HepG2 (cell line): ENCODE results near the gene PIM1. TPM values are rescaled to one million over a fixed set of nuclear protein-coding genes. Genes with fewer than 3 reads are reported as not detected.

Experiments used
- ATAC-seq: fragments of 200-7000 bp; cut with Tn5 transposase; 3 replicates; pipeline ENCODE4 v1.9.1; 2020; ENCODE audit warnings: mild to moderate bottlenecking, moderate library complexity
- BruUV-seq: library from RNA; stranded (reverse); fragments of 400-500 nt; replicated peaks from 2 replicates; lab custom pipeline; 2021; lab: Mats Ljungman, UMichigan
- CTCF ChIA-PET: fragments of 300-600 bp; formaldehyde crosslinking; extraction: SDS; loops from one replicate; lab custom pipeline; 2021; ENCODE audit warnings: low total read pairs, inconsistent platforms, low intra/inter-chr PET ratio; lab: Yijun Ruan, JAX
- POLR2A ChIA-PET: fragments of 350-600 bp; sonication (Branson Sonifier 250); formaldehyde crosslinking; loops from one replicate; lab custom pipeline; 2020; ENCODE audit warnings: antibody characterized with exemption, inconsistent platforms; lab: Yijun Ruan, JAX
- DNase-seq: peaks from one replicate; pipeline ENCODE4 v3.0.0-alpha.2; 2015; ENCODE audit warnings: low spot score
- FAIRE-seq: peaks from 3 replicates; lab custom pipeline; 2011; peaks lifted over from hg19 to GRCh38; lab: Jason Lieb, UNC
- H2AFZ ChIP-seq: one replicate; pipeline ENCODE4 v1.6.1; 2011; ENCODE audit warnings: low read length, inconsistent platforms
- H3K27ac ChIP-seq: fragments of 300-600 bp; 3 replicates; pipeline ENCODE4 v1.8.0; 2011; ENCODE audit warnings: mixed run types, mild to moderate bottlenecking, mixed read lengths, low read length, inconsistent platforms; ENCODE audit not compliant: insufficient read depth; ENCODE audit errors: extremely low read length
- H3K27me3 ChIP-seq, 2 experiments: fragments of 200-600 bp in 1 of 2; 2 replicates in 1 of 2; 3 replicates in 1 of 2; pipeline versions ENCODE4 v1.6.0 to v1.8.0; 2011; ENCODE audit warnings: low read length in 2 of 2, mild to moderate bottlenecking in 2 of 2, moderate library complexity in 2 of 2, inconsistent platforms in 1 of 2; ENCODE audit not compliant: insufficient read depth in 2 of 2, control insufficient read depth in 1 of 2
- H3K36me3 ChIP-seq, 2 experiments: fragments of 200-600 bp in 1 of 2; replicated peaks in 1 of 2; 2 replicates in 1 of 2; 3 replicates in 1 of 2; pipeline versions ENCODE4 v1.5.1 to v1.8.0; 2011; ENCODE audit warnings: low read length in 2 of 2, inconsistent platforms in 1 of 2; ENCODE audit not compliant: insufficient read depth in 2 of 2, control insufficient read depth in 1 of 2
- H3K4me1 ChIP-seq: 2 replicates; pipeline ENCODE4 v1.5.1; 2012; ENCODE audit warnings: low read length, inconsistent platforms; ENCODE audit not compliant: insufficient read depth
- H3K4me2 ChIP-seq: 2 replicates; pipeline ENCODE4 v1.6.0; 2011; ENCODE audit warnings: low read depth, low read length, inconsistent platforms
- H3K4me3 ChIP-seq, 3 experiments: fragments of 200-600 bp in 1 of 3; sonication (generic), shearing (Covaris generic) in 1 of 3; replicated peaks in 1 of 3; 2 replicates each; pipeline ENCODE4 v1.5.1; 2011 to 2016; ENCODE audit warnings: low read length in 3 of 3, inconsistent platforms in 2 of 3, low read depth in 2 of 3, mild to moderate bottlenecking in 2 of 3, control low read depth in 1 of 3, mixed read lengths in 1 of 3; ENCODE audit not compliant: insufficient read depth in 1 of 3
- H3K79me2 ChIP-seq: one replicate; pipeline ENCODE4 v1.6.1; 2011; ENCODE audit warnings: low read length, inconsistent platforms; ENCODE audit not compliant: insufficient read depth
- H3K9ac ChIP-seq: 2 replicates; pipeline ENCODE4 v1.6.0; 2011; ENCODE audit warnings: mild to moderate bottlenecking, low read depth, low read length, inconsistent platforms; ENCODE audit not compliant: insufficient read depth
- H3K9me3 ChIP-seq: 2 replicates; pipeline ENCODE4 v1.5.1; 2012; ENCODE audit warnings: mild to moderate bottlenecking, low read length
- H4K20me1 ChIP-seq: 2 replicates; pipeline ENCODE4 v1.6.0; 2011; ENCODE audit warnings: inconsistent platforms, mild to moderate bottlenecking, low read length, moderate library complexity; ENCODE audit not compliant: insufficient read depth
- FOXK1 ChIP-seq: sonication (generic); formaldehyde crosslinking; IDR thresholded peaks from 2 replicates; pipeline ENCODE4 v1.4.0; 2020; ENCODE audit warnings: low read depth, missing genetic modification reagents, borderline replicate concordance
- JUN ChIP-seq: sonication (generic); formaldehyde crosslinking; IDR thresholded peaks from 2 replicates; pipeline ENCODE4 v1.4.0; 2020; ENCODE audit warnings: mild to moderate bottlenecking, missing genetic modification reagents
- KLF12 ChIP-seq: sonication (generic); formaldehyde crosslinking; IDR thresholded peaks from 2 replicates; pipeline ENCODE4 v1.4.0; 2020; ENCODE audit warnings: missing genetic modification reagents, borderline replicate concordance
- POLR2A ChIP-seq, 2 experiments: IDR thresholded peaks; 2 replicates each; pipeline ENCODE4 v1.6.1; 2011; ENCODE audit warnings: low read depth in 2 of 2, low read length in 2 of 2, mild to moderate bottlenecking in 1 of 2, moderate library complexity in 1 of 2; ENCODE audit not compliant: insufficient read depth in 1 of 2
- RBFOX2 ChIP-seq: fragments of 200-400 bp; formaldehyde crosslinking; IDR thresholded peaks from 2 replicates; pipeline ENCODE4 v1.6.1; 2017; ENCODE audit warnings: low read depth, mild to moderate bottlenecking, low read length
- STAT6 ChIP-seq: sonication (generic); formaldehyde crosslinking; IDR thresholded peaks from 2 replicates; pipeline ENCODE4 v1.4.0; 2020; ENCODE audit warnings: missing genetic modification reagents, mild to moderate bottlenecking, borderline replicate concordance
- ZBTB42 ChIP-seq: sonication (generic); formaldehyde crosslinking; IDR thresholded peaks from 2 replicates; pipeline ENCODE4 v1.5.0; 2020; ENCODE audit warnings: mild to moderate bottlenecking, missing genetic modification reagents
- ZNF335 ChIP-seq: sonication (generic); formaldehyde crosslinking; IDR thresholded peaks from 2 replicates; pipeline ENCODE4 v1.4.0; 2020; ENCODE audit warnings: missing genetic modification reagents
- ZNF460 ChIP-seq: sonication (generic); formaldehyde crosslinking; IDR thresholded peaks from 2 replicates; pipeline ENCODE4 v1.5.1; 2020; ENCODE audit warnings: missing genetic modification reagents, mild to moderate bottlenecking, borderline replicate concordance
- ZNF605 ChIP-seq: sonication (generic); formaldehyde crosslinking; IDR thresholded peaks from 2 replicates; pipeline ENCODE4 v1.8.0; 2022; ENCODE audit warnings: mild to moderate bottlenecking, missing genetic modification reagents
- ZNF652 ChIP-seq: IDR thresholded peaks from 2 replicates; pipeline ENCODE4 v1.6.1; 2016; ENCODE audit warnings: low read depth, borderline replicate concordance
- ZNF687 ChIP-seq: sonication (generic); formaldehyde crosslinking; IDR thresholded peaks from 2 replicates; pipeline ENCODE4 v1.5.1; 2020; ENCODE audit warnings: mild to moderate bottlenecking, missing genetic modification reagents, moderate library complexity
- ZNF850 ChIP-seq: sonication (generic); formaldehyde crosslinking; conservative IDR thresholded peaks from 2 replicates; pipeline ENCODE4 v1.9.0; 2021; ENCODE audit warnings: mild to moderate bottlenecking, missing genetic modification reagents
- WGBS: methylation state at CpG from one replicate; pipeline ENCODE4 v1.1.6; 2017; ENCODE audit warnings: low lambda C conversion rate; 5-methylcytosine and 5-hydroxymethylcytosine counted together
- in situ Hi-C: cut with HindIII; loops from 2 replicates; pipeline ENCODE4 v1.10.0; 2017; ENCODE audit warnings: low pct_unique_long_range_greater_than_20kb; ENCODE audit not compliant: extremely low pct_ligation_motif_present
- intact Hi-C: fragments of 100-400 bp; cut with micrococcal nuclease; formaldehyde crosslinking; loops from one replicate; pipeline ENCODE4 v1.10.0; 2022; ENCODE audit not compliant: unreplicated experiment
- polyA plus RNA-seq, 8 experiments: library from polyadenylated mRNA; depleted of rRNA in 3 of 8; stranded (reverse) in 7 of 8; unstranded in 1 of 8; fragments of >200 nt; fragmentation: Illumina TruSeq in 4 of 8; extraction: Trizol in 4 of 8; gene quantifications; 2 replicates each; pipeline versions ENCODE4 v1.2.1 to v1.2.3, GENCODE V29; 2011 to 2016; ENCODE audit warnings: low read depth in 4 of 8, missing spikeins in 1 of 8, mixed read lengths in 1 of 8; ENCODE audit not compliant: insufficient read depth in 1 of 8
- total RNA-seq, 5 experiments: library from RNA; depleted of rRNA; stranded (reverse); fragments of >200 nt; fragmentation: Illumina TruSeq; extraction: Trizol; gene quantifications; 2 replicates each; pipeline ENCODE4 v1.2.3, GENCODE V29; 2016; ENCODE audit warnings: low read depth in 1 of 5

Gene PIM1
- total and polyA plus RNA-seq, 2 of the 13 experiments (the other 11 are each of a cell fraction or from before 2014, with no cell fraction given) = 29.4 to 117 TPM

GRCh38 chr6:37174515-37175331 is 4.8 kb downstream of the PIM1 start:
- intact Hi-C loops = no loop called here
- 0 out of 2 replicates have a peak, but pooled peaks have one; percentile 1 for TF ChIP-seq STAT6 (CRISPR knock-in tag)
- 0 out of 2 replicates have a peak, but pooled peaks have one; percentile 9 for TF ChIP-seq ZNF335
- no peak for TF ChIP-seq KLF12 (CRISPR knock-in tag)
- TF ChIP-seq RBFOX2 = peak; percentile 7; the same call in 1 of the 2 replicates
- TF ChIP-seq ZNF652 (CRISPR knock-in tag) = peak; percentile 58; the same call in 1 of the 2 replicates
- 0 out of 2 replicates have a peak, but pooled peaks have one; percentile 33 for TF ChIP-seq ZNF605
- peak in 1 of 2 experiments; percentile 32; a peak in 1 of 4 replicates for TF ChIP-seq POLR2A (IDR thresholded peaks at IDR 0.05; ENCODE audit: insufficient read depth in 1 of 2, low read depth in 2 of 2, low read length in 2 of 2)
- no peak for TF ChIP-seq ZBTB42
- TF ChIP-seq ZNF687 = peak; percentile 29; the same call in 1 of the 2 replicates
- no peak for TF ChIP-seq ZNF460 (CRISPR knock-in tag)
- TF ChIP-seq JUN (CRISPR knock-in tag) = no peak
- TF ChIP-seq FOXK1 (CRISPR knock-in tag) = no peak
- 0 out of 2 replicates have a peak, but pooled peaks have one; percentile 36 for TF ChIP-seq ZNF850

More at GRCh38 chr6:37174515-37175331, 4.8 kb downstream of the PIM1 start:
- Histone ChIP-seq H3K27me3 (no peaks in the 10 kb centered on the region; a peak in 1 of 5 replicates), H3K4me2 (peak overlapping the region; percentile 99), H2AFZ (no peak overlapping the region), H3K4me1 (peaks cover 25% of the 10 kb centered on the region), H3K79me2 (peaks cover 40% of the 10 kb centered on the region), H3K27ac (no peak overlapping the region), H3K9ac (no peak overlapping the region), H3K4me3 (peak overlapping the region in 1 of 3 experiments; percentile 98; a peak in 1 of 6 replicates), H3K9me3 (no peaks in the 10 kb centered on the region), H4K20me1 (peaks cover 53% of the 10 kb centered on the region), H3K36me3 (peaks cover 21 to 42% of the 10 kb centered on the region in 2 experiments)
- no peak for FAIRE-seq
- POLR2A ChIA-PET = interaction anchor here (0.8 to 10.3 kb wide), 9 partner anchors 19 to 127 kb away, joined by 5 to 234 read pairs (median 17); no protein-coding TSS in a partner anchor
- WGBS = 91% methylated on average over 10 of the region's 10 CpGs
- TSS peak; percentile 33 for BruUV-seq
- in situ Hi-C loops = loop anchor here (5.0 to 10.0 kb wide), 3 partner anchors 42 to 150 kb away; no protein-coding TSS in a partner anchor
- ATAC-seq = no peak
- CTCF ChIA-PET = interaction anchor here (2.2 kb wide), 1 partner anchor 156 kb away, joined by 5 read pairs; no protein-coding TSS in a partner anchor
- DNase-seq = no peak
